GM12874 (cell line): ENCODE data around the gene SLC45A2.

ENCODE experiments used
- CTCF ChIP-seq: IDR thresholded peaks from 2 replicates; pipeline ENCODE4 v1.5.1; 2011; ENCODE audit warnings: low read depth, mild to moderate bottlenecking, control low read depth, low read length, moderate library complexity; ENCODE audit not compliant: insufficient read depth

Gene SLC45A2

DNA sequence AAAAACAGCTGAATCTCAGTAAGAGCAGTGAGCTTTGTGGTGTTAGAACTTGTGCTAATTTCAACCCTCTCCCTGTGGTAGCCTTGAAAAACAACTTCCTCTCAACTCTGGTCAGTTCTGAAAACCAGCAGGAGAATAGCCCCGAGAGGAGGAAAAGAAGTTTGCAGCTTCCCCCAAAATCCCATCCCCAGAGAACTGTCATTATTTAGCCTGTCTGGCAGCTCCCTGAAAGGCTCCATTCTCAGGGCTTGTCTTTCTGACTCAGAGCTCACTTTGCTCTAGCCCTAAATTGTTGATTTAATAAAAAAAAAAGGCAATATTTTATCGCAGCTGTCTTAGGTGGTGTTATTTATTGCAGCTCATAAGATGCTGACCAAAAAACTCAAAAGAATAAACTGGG, 11.4 kb upstream of the SLC45A2 start:
- no peak for TF ChIP-seq CTCF

DNA sequence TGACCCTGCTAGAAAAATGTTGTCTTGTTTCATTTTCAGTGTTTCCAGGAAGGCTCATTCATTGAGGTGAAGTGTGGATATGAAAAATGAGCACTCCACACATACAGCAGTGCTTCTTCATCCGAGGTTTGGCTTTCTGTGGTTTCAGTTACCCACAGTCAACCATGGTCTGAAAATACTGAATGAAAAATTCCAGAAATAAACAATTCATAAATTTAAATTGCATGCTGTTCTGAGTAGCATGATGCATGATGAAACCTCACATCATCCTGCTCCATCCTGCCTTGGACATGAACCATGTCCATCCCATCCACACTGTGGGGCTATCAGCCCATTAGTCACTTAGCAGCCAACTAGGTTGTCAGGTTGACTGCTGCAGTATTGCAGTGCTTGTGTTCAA, 10.4 kb upstream of the SLC45A2 start:
- TF ChIP-seq CTCF, result no peak

GRCh38 chr5:33992864-33993263, 8.4 kb upstream of the SLC45A2 start:
- no peak for TF ChIP-seq CTCF

DNA sequence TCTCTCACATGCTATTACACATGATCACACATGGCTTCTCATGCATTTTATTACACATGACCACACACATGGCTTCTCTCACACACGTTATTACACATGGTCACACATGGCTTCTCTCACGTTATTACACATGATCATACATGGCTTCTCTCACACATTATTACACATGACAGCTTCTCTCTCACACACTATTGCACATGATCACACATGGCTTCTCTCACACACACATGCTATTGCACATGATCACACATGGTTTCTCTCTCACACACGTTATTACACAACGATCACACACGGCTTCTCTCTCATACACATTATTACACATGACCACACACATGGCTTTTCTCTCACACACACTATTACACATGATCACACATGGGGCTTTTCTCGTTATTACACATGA, 954 bp upstream of the SLC45A2 start:
- TF ChIP-seq CTCF, result no peak

- TF ChIP-seq CTCF, result no peak
Observed at GRCh38 chr5:33984178-33984577, 315 bp downstream of the SLC45A2 start.

- no peak for TF ChIP-seq CTCF
Observed at GRCh38 chr5:33981408-33982162, 2.9 kb downstream of the SLC45A2 start.

GRCh38 chr5:33980030-33980429, 4.5 kb downstream of the SLC45A2 start:
- TF ChIP-seq CTCF, result no peak
